GM13977 (cell line): ENCODE results near the gene ROR1.
"Not testable (repeated sequence)": the region's sequence is repeated elsewhere in the genome, so short reads cannot be mapped to it uniquely, and the experiment has no call there.

ENCODE experiments used
- DNase-seq: peaks from one replicate; pipeline ENCODE4 v3.0.0; 2012; ENCODE audit warnings: low spot score
- CTCF ChIP-seq: IDR thresholded peaks from 2 replicates; pipeline ENCODE4 v1.5.1; 2012; ENCODE audit warnings: mild to moderate bottlenecking, control low read depth; ENCODE audit not compliant: insufficient read depth; ENCODE audit errors: extremely low read depth, missing control alignments
- in situ Hi-C: fragments of 300-500 bp; cut with MboI; formaldehyde crosslinking; loops from one replicate; pipeline ENCODE4 v1.12.0; 2022; ENCODE audit warnings: low sequenced_read_pairs, low pct_unique_long_range_greater_than_20kb, mixed read lengths, inconsistent platforms; ENCODE audit not compliant: unreplicated experiment

The ROR1 gene

DNA sequence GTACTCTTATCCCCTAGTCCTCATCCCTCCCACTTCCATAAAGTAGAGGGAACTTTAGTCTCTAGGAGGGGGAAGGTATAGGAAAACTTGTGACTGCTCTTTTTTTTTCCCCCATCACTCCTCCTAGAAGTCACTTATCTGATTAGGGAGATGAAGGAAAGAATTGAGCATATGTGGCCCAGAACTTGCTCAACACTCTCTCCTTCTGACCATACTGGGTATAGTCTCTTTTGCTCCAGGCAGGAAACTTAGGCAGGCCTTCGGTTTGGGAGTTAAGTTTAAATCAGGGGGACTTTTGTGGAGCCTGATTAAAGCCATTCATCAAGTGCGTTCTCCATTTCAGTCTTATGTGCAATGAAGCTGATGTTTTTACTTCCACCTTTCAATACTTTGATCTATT, 435.4 kb downstream of the ROR1 start:
- no peak for TF ChIP-seq CTCF
- DNase-seq = no peak
- in situ Hi-C loops = no loop called here

GRCh38 chr1:64212031-64212430, 438.2 kb downstream of the ROR1 start:
- no peak for DNase-seq
- TF ChIP-seq CTCF = no peak
- in situ Hi-C loops = no loop called here

DNA sequence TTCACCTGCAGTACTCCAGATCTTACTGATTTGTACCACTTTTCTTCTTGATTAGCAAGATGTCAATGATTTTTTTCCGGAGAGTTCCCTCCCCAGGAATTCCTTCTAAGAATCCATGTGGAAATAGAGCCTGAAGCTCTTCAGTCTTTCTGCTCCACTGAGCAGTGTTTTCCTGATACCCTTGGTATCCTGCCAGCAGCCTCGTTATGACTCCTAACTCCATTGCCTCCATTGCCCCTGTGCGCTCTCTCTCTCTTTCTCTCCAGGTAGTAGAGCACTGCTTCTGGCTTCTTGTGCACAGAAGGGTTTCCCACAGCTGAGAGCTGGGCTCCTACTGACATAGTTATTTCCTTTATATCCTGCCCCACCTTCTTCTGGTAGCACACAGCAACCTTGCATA, 441.8 kb downstream of the ROR1 start:
- TF ChIP-seq CTCF = no peak
- no peak for DNase-seq
- in situ Hi-C loops = no loop called here

GRCh38 chr1:64220241-64220640, 446.4 kb downstream of the ROR1 start:
- in situ Hi-C loops = no loop called here
- DNase-seq = no peak
- no peak for TF ChIP-seq CTCF

GRCh38 chr1:64223329-64224151, 449.7 kb downstream of the ROR1 start:
- in situ Hi-C loops = no loop called here
- TF ChIP-seq CTCF = no peak
- DNase-seq = peak; percentile 40

DNA sequence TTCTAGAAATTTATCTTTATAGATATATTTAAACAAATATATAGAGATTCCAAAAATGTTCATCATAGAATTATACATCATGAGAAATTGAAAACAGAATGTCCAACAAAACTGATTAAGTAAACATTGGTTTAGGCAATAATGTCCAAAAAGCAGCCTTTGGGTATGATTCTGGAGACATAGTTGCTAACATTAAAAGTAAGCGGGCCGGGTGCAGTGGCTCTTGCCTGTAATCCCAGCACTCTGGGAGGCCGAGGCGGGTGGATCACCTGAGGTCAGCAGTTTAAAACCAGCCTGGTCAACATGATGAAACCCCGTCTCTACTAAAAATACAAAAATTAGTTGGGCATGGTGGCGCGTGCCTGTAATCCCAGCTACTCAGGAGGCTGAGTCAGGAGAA, 450.4 kb downstream of the ROR1 start:
- DNase-seq, in situ Hi-C loops: not testable (repeated sequence)

DNA sequence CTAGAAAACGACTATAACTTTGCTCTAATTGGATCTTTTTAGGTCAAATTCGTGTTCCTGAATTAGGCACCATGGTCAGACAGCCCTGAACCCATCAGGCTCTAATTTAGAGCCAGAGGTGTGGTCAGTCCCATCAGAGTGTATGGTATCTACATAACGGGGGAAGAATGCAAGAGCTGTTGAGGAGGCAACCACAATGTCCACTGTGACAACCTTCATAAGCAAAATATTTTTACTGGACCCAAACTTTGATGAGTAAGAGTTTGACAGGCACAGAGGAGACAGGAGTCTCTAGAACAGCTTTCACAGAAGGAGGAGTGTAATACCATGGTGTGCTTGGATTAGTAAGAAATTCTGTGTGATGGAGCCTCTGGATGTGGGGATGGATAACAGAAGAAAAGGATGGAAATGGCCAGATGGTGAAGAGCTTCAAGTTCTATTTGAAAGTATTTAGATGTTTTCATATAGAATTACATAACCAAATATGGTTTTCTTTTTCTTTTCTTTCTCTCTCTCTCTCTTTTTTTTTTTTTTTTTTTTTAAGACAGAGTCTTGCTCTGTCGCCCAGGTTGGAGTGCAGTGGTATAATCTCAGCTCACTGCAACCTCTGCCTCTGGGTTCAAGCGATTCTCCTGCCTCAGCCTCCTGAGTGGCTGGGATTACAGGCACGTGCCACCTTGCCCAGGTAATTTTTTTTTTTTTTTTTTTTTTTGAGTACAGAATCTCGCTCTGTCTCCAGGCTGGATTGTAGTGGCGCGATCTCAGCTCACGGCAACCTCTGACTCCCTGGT, 454.5 kb downstream of the ROR1 start:
- no peak for DNase-seq
- in situ Hi-C loops = loop anchor here (25.0 kb wide), 1 partner anchor 616 kb away; no protein-coding TSS in a partner anchor
- no peak for TF ChIP-seq CTCF
